ENCODE measurements around the gene RASGRP3. TPM values are rescaled to one million over a fixed set of nuclear protein-coding genes. Genes with fewer than 3 reads are reported as not detected.

RASGRP3 gene
- total RNA-seq, 1 experiment from 2014 or later, result 4.6 TPM

DNA sequence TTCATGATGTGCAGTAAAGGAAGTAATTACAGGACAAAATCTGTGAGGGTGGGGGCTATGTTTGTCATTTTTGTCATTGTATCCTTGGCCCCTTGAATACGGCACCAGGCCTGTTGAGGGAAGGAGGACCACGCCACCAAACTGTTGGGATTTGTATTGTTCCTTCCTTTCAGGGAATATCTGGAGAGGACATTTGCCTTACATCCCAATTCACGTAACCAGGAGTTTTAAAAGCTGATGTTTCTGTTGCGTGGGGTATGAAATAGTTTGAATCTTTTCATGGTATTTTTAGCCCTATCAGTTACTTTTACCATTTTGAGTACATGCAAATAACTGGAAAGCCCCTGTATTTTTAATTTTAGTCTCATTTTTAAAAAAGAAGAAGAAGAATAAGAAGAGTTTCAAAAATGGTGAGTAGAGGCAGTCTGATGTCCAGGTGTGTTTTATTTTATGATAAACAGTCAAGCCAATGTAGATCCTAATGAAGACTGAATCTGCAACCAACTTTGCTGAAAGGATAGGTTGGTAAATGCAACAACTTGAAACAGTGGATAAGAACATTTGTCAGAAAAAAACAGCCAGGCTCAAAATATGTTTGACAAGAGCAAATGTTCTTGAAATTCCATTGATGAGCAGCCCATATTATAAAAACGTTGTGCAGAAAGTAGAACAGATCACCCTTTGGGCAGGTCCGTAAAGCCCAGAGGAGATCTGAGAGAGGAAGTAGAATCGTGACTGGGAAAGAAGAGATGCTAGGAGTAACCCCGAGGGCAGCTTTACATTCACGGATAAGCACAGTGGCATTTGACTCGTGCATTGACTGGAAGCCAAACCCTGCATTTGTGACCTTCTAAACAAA, 54.5 kb downstream of the RASGRP3 start:
- no peaks in the 10 kb centered on the region for H3K27me3 Mint-ChIP-seq (ENCODE audit: unreplicated experiment)
- H3K36me3 Mint-ChIP-seq (ENCODE audit: insufficient read depth, unreplicated experiment), result no peaks in the 10 kb centered on the region
- BruUV-seq (replicated peaks), result no TSS peak
- H3K9me3 Mint-ChIP-seq (ENCODE audit: low read depth, unreplicated experiment), result no peaks in the 10 kb centered on the region
- no peaks in the 10 kb centered on the region for H3K4me1 Mint-ChIP-seq (ENCODE audit: low read depth, unreplicated experiment)
- TF ChIP-seq CTCF (IDR thresholded peaks at IDR 0.05; ENCODE audit: unreplicated experiment), result no peak
- DNase-seq, result no peak
- no peak overlapping the region for H3K27ac Mint-ChIP-seq (ENCODE audit: unreplicated experiment)
- CTCF ChIA-PET, result no interaction called here
- intact Hi-C loops (cut with micrococcal nuclease; ENCODE audit: unreplicated experiment), result no loop called here
- H3K4me3 Mint-ChIP-seq (ENCODE audit: low read depth, unreplicated experiment), result no peak overlapping the region

- CTCF ChIA-PET, result no interaction called here
- BruUV-seq (replicated peaks), result no TSS peak
- Mint-ChIP-seq H3K4me1 (ENCODE audit: low read depth, unreplicated experiment) (no peaks in the 10 kb centered on the region), H3K27ac (ENCODE audit: unreplicated experiment) (no peak overlapping the region), H3K9me3 (ENCODE audit: low read depth, unreplicated experiment) (no peaks in the 10 kb centered on the region), H3K27me3 (ENCODE audit: unreplicated experiment) (no peaks in the 10 kb centered on the region), H3K36me3 (ENCODE audit: insufficient read depth, unreplicated experiment) (no peaks in the 10 kb centered on the region), H3K4me3 (ENCODE audit: low read depth, unreplicated experiment) (no peak overlapping the region)
- TF ChIP-seq CTCF (IDR thresholded peaks at IDR 0.05; ENCODE audit: unreplicated experiment), result no peak
- no peak for DNase-seq
- intact Hi-C loops (cut with micrococcal nuclease; ENCODE audit: unreplicated experiment), result no loop called here
Measured at GRCh38 chr2:33531549-33532059, 55.2 kb downstream of the RASGRP3 start.

DNA sequence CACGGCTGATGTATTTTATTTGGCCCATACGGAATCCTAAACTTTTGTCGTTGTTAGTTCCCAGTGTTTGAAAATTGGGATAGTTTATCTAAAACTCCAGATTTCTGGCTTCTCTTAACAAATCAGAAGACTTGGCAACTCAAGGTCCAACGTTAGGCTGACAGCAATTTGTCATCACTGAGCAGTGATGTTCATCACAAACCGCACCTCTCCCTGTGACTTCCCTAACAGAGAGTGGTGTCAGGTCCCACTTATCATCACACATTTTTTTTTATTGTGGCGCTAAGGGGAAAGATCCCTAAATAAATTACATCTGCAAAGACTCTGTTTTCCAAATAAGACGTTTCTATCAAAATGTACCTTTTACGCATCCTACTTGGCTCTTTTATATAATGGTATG, 55.7 kb downstream of the RASGRP3 start:
- Mint-ChIP-seq H3K36me3 (ENCODE audit: insufficient read depth, unreplicated experiment) (no peaks in the 10 kb centered on the region), H3K4me1 (ENCODE audit: low read depth, unreplicated experiment) (no peaks in the 10 kb centered on the region), H3K27me3 (ENCODE audit: unreplicated experiment) (no peaks in the 10 kb centered on the region), H3K27ac (ENCODE audit: unreplicated experiment) (no peak overlapping the region), H3K9me3 (ENCODE audit: low read depth, unreplicated experiment) (no peaks in the 10 kb centered on the region), H3K4me3 (ENCODE audit: low read depth, unreplicated experiment) (no peak overlapping the region)
- CTCF ChIA-PET, result no interaction called here
- intact Hi-C loops (cut with micrococcal nuclease; ENCODE audit: unreplicated experiment), result no loop called here
- TF ChIP-seq CTCF (IDR thresholded peaks at IDR 0.05; ENCODE audit: unreplicated experiment), result no peak
- no TSS peak for BruUV-seq (replicated peaks)
- DNase-seq, result no peak

GRCh38 chr2:33532966-33533365, 56.5 kb downstream of the RASGRP3 start:
- Mint-ChIP-seq H3K4me1 (ENCODE audit: low read depth, unreplicated experiment) (no peaks in the 10 kb centered on the region), H3K27ac (ENCODE audit: unreplicated experiment) (no peak overlapping the region)
- no TSS peak for BruUV-seq (replicated peaks)

More at GRCh38 chr2:33532966-33533365, 56.5 kb downstream of the RASGRP3 start:
- Mint-ChIP-seq H3K36me3 (ENCODE audit: insufficient read depth, unreplicated experiment) (no peaks in the 10 kb centered on the region), H3K4me3 (ENCODE audit: low read depth, unreplicated experiment) (no peak overlapping the region), H3K9me3 (ENCODE audit: low read depth, unreplicated experiment) (no peaks in the 10 kb centered on the region), H3K27me3 (ENCODE audit: unreplicated experiment) (no peaks in the 10 kb centered on the region)
- intact Hi-C loops (cut with micrococcal nuclease; ENCODE audit: unreplicated experiment), result no loop called here
- DNase-seq, result no peak
- CTCF ChIA-PET, result no interaction called here
- no peak for TF ChIP-seq CTCF (IDR thresholded peaks at IDR 0.05; ENCODE audit: unreplicated experiment)

All from Calu3 (cell line).